NT2/D1 (cell line): Measurements from ENCODE around the gene RPGRIP1L.

Experiments used
- SUZ12 ChIP-seq: IDR thresholded peaks from 2 replicates; pipeline ENCODE4 v1.6.1; 2011; ENCODE audit not compliant: insufficient read length, insufficient read depth; ENCODE audit errors: extremely low read depth
- YY1 ChIP-seq: IDR thresholded peaks from 2 replicates; pipeline ENCODE4 v1.6.1; 2011; ENCODE audit not compliant: insufficient read length, insufficient read depth
- ZNF274 ChIP-seq: IDR thresholded peaks from 2 replicates; pipeline ENCODE4 v1.6.1; 2011; ENCODE audit warnings: mild to moderate bottlenecking, low read depth, low read length

- TF ChIP-seq YY1 (no peak), ZNF274 (no peak), SUZ12 (no peak)
These were observed 137.0 kb downstream of the RPGRIP1L start for GRCh38 chr16:53566552-53567245.
